GM12892 (cell line): ENCODE results near the gene PRSS21.

Experiments used
- POLR2A ChIP-seq: IDR thresholded peaks from 2 replicates; pipeline ENCODE4 v1.6.1; 2011; ENCODE audit warnings: low read depth, low read length, control low read depth
- POLR2AphosphoS5 ChIP-seq: IDR thresholded peaks from 2 replicates; pipeline ENCODE4 v1.6.1; 2011; ENCODE audit warnings: low read depth, low read length, control low read depth

- no peak for TF ChIP-seq POLR2A
- TF ChIP-seq POLR2AphosphoS5 = no peak
These were observed 8.9 kb upstream of the PRSS21 start for GRCh38 chr16:2808181-2808580.
